Lower leg skin (tissue), 4 donors: ENCODE measurements around the gene TTLL1. TPM values are rescaled to one million over a fixed set of nuclear protein-coding genes. Genes with fewer than 3 reads are reported as not detected.

Experiments
- DNase-seq, 2 donors: peaks; one replicate each; pipeline ENCODE4 v3.0.0-alpha.2; 2019; ENCODE audit warnings: low spot score in 2 of 2
- H3K4me3 ChIP-seq: fragments of 200-600 bp; sonication (generic); 2 replicates; pipeline ENCODE4 v1.5.1; 2017; ENCODE audit warnings: mild to moderate bottlenecking, low read depth; ENCODE audit not compliant: poor library complexity, severe bottlenecking
- CTCF ChIP-seq, 3 donors: fragments of 450-650 bp; IDR thresholded peaks; one replicate each; pipeline ENCODE4 v1.5.1; 2016; ENCODE audit warnings: antibody characterized with exemption in 3 of 3, mild to moderate bottlenecking in 3 of 3, moderate library complexity in 2 of 3
- POLR2A ChIP-seq, 2 donors: fragments of 450-650 bp; IDR thresholded peaks; one replicate each; pipeline ENCODE4 v1.6.1; 2016 to 2017; ENCODE audit warnings: antibody characterized with exemption in 2 of 2, mild to moderate bottlenecking in 1 of 2, moderate library complexity in 1 of 2
- WGBS, 2 donors: methylation state at CpG; one replicate each; pipeline ENCODE4 v1.1.5; 2018; 5-methylcytosine and 5-hydroxymethylcytosine counted together
- intact Hi-C: fragments of 100-400 bp; cut with DNase I; formaldehyde crosslinking; loops from one replicate; pipeline ENCODE4 v1.15.0; 2023; ENCODE audit warnings: low total_unique reads
- total RNA-seq, 4 donors: library from RNA; depleted of rRNA; stranded (reverse); fragments of >200 nt; gene quantifications; one replicate each; pipeline ENCODE4 v1.1.0, GENCODE V29; 2016

Gene TTLL1
- total RNA-seq, 4 donors from 2014 or later, result 1.9 to 7.9 (median 5.4) TPM

- intact Hi-C loops, result no loop called here
- 32 to 54% methylated on average over 4 of the region's 4 CpGs for WGBS, 2 donors
- DNase-seq, result no peak
- H3K4me3 ChIP-seq, result no peak overlapping the region
- no peak for TF ChIP-seq POLR2A (IDR thresholded peaks at IDR 0.05)
Measured at GRCh38 chr22:43098356-43098755, 9.2 kb upstream of the TTLL1 start.

- H3K4me3 ChIP-seq, result no peak overlapping the region
- TF ChIP-seq POLR2A (IDR thresholded peaks at IDR 0.05), result no peak
- TF ChIP-seq CTCF (IDR thresholded peaks at IDR 0.05), result no peak
- intact Hi-C loops, result no loop called here
- DNase-seq, result no peak
- 85 to 95% methylated on average over 8 of the region's 8 CpGs for WGBS, 2 donors
Measured at GRCh38 chr22:43096420-43096819, 7.2 kb upstream of the TTLL1 start.

- no peak for DNase-seq
- TF ChIP-seq CTCF (IDR thresholded peaks at IDR 0.05) (no peak), POLR2A (IDR thresholded peaks at IDR 0.05) (no peak)
- intact Hi-C loops, result loop anchor here (5.0 kb wide), 1 partner anchor 432 kb away; no protein-coding TSS in a partner anchor
- H3K4me3 ChIP-seq, result no peak overlapping the region
- 41% methylated on average over 4 of the region's 4 CpGs for WGBS, 2 donors
Measured at GRCh38 chr22:43094551-43094950, 5.4 kb upstream of the TTLL1 start.

GRCh38 chr22:43094085-43094484 lies 4.9 kb upstream of the TTLL1 start:
- 43 to 54% methylated on average over 7 of the region's 7 CpGs for WGBS, 2 donors
- no peak for TF ChIP-seq CTCF (IDR thresholded peaks at IDR 0.05)
- no peak for TF ChIP-seq POLR2A (IDR thresholded peaks at IDR 0.05)
- no peak overlapping the region for H3K4me3 ChIP-seq
- no peak for DNase-seq
- intact Hi-C loops, result loop anchor here (5.0 kb wide), 1 partner anchor 432 kb away; no protein-coding TSS in a partner anchor

DNA sequence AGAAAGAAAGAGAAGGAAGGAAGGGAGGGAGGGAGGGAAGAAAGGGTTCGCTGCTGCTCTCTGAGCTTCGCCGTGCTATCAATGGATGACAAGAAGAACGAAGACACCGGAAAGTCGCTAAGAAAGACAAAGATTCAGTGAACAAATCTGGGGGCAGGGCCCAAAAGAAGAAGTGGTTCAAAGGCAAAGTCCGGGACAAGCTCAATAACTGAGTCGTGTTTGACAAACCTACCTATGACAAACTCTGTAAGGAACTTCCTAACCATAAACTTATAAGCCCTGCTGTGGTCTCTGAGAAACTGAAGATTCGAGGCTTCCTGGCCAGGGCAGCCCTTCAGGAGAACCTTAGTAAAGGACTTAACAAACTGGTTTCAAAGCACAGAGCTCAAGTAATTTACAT lies 2.9 kb upstream of the TTLL1 start:
- no peak for TF ChIP-seq POLR2A (IDR thresholded peaks at IDR 0.05)
- TF ChIP-seq CTCF (IDR thresholded peaks at IDR 0.05), result no peak
- 73 to 82% methylated on average over 9 of the region's 9 CpGs for WGBS, 2 donors
- no peak for DNase-seq
- intact Hi-C loops, result loop anchor here (5.0 kb wide), 1 partner anchor 430 kb away; no protein-coding TSS in a partner anchor
- no peak overlapping the region for H3K4me3 ChIP-seq

GRCh38 chr22:43090130-43090789 lies 1.1 kb upstream of the TTLL1 start:
- 36 to 39% methylated on average over 6 of the region's 6 CpGs for WGBS, 2 donors
- no peak overlapping the region for H3K4me3 ChIP-seq
- TF ChIP-seq POLR2A (IDR thresholded peaks at IDR 0.05), result no peak
- no peak for TF ChIP-seq CTCF (IDR thresholded peaks at IDR 0.05)
- intact Hi-C loops, result loop anchor here (5.0 kb wide), 1 partner anchor 428 kb away; no protein-coding TSS in a partner anchor
- peak; percentile 69 to 91 for DNase-seq
